IMR-90 (cell line): ENCODE results near the gene SVIL. TPM values are rescaled to one million over a fixed set of nuclear protein-coding genes. Genes with fewer than 3 reads are reported as not detected.

Experiments
- ATAC-seq: fragments of 200-7000 bp; cut with Tn5 transposase; 2 replicates; pipeline ENCODE4 v1.9.1; 2020; ENCODE audit warnings: low read depth, mild to moderate bottlenecking, moderate library complexity
- BruUV-seq: library from RNA; stranded (reverse); fragments of 400-500 nt; replicated peaks from 2 replicates; lab custom pipeline; 2021; lab: Mats Ljungman, UMichigan
- CTCF ChIA-PET: fragments of 300-600 bp; formaldehyde crosslinking; extraction: SDS; loops from one replicate; lab custom pipeline; 2021; ENCODE audit warnings: antibody characterized with exemption; lab: Yijun Ruan, JAX
- POLR2A ChIA-PET: fragments of 300-600 bp; sonication (Branson Sonifier 250); formaldehyde crosslinking; loops from one replicate; lab custom pipeline; 2022; ENCODE audit warnings: antibody characterized with exemption; ENCODE audit not compliant: unreplicated experiment; lab: Charles Lee
- DNase-seq: peaks from one replicate; pipeline ENCODE4 v3.0.0; 2013
- H2AFZ ChIP-seq: replicated peaks from 2 replicates; pipeline ENCODE3; 2013; ENCODE audit warnings: low read length, mild to moderate bottlenecking; ENCODE audit not compliant: poor library complexity
- H2AK5ac ChIP-seq: 2 replicates; pipeline ENCODE4 v1.6.1; 2013; ENCODE audit warnings: low read depth, low read length, inconsistent platforms
- H2AK9ac ChIP-seq: replicated peaks from 2 replicates; pipeline ENCODE3; 2013; ENCODE audit warnings: mild to moderate bottlenecking, low read depth, low read length, moderate library complexity; ENCODE audit not compliant: poor library complexity
- H2BK120ac ChIP-seq: 2 replicates; pipeline ENCODE4 v1.6.1; 2013; ENCODE audit warnings: low read depth, low read length, inconsistent platforms
- H2BK15ac ChIP-seq: 3 replicates; pipeline ENCODE4 v1.6.1; 2013; ENCODE audit warnings: low read depth, low read length, inconsistent platforms
- H2BK20ac ChIP-seq: 2 replicates; pipeline ENCODE4 v1.6.1; 2013; ENCODE audit warnings: low read depth, mild to moderate bottlenecking, inconsistent platforms, low read length, moderate library complexity
- H2BK5ac ChIP-seq: 2 replicates; pipeline ENCODE4 v1.6.1; 2013; ENCODE audit warnings: mild to moderate bottlenecking, low read depth, low read length, inconsistent platforms; ENCODE audit not compliant: poor library complexity, severe bottlenecking
- H3K14ac ChIP-seq: replicated peaks from 2 replicates; pipeline ENCODE4 v1.6.1; 2013; ENCODE audit warnings: low read depth, low read length, inconsistent platforms
- H3K18ac ChIP-seq: 2 replicates; pipeline ENCODE4 v1.6.1; 2013; ENCODE audit warnings: low read depth, low read length, control low read depth
- H3K23ac ChIP-seq: 2 replicates; pipeline ENCODE4 v1.6.1; 2013; ENCODE audit warnings: low read depth, low read length, inconsistent platforms
- H3K27ac ChIP-seq: 2 replicates; pipeline ENCODE4 v1.5.1; 2013; ENCODE audit warnings: mild to moderate bottlenecking, control low read depth, low read length; ENCODE audit not compliant: insufficient read depth
- H3K27me3 ChIP-seq: 2 replicates; pipeline ENCODE4 v1.6.1; 2013; ENCODE audit warnings: low read length; ENCODE audit not compliant: control insufficient read depth, insufficient read depth
- H3K36me3 ChIP-seq: 2 replicates; pipeline ENCODE4 v1.6.1; 2013; ENCODE audit warnings: low read length, mixed read lengths; ENCODE audit not compliant: control insufficient read depth, insufficient read depth
- H3K4ac ChIP-seq: 2 replicates; pipeline ENCODE4 v1.6.1; 2013; ENCODE audit warnings: low read depth, low read length, inconsistent platforms
- H3K4me1 ChIP-seq: 2 replicates; pipeline ENCODE4 v1.6.1; 2013; ENCODE audit warnings: low read length, mixed read lengths; ENCODE audit not compliant: control insufficient read depth, insufficient read depth
- H3K4me2 ChIP-seq: 2 replicates; pipeline ENCODE4 v1.6.1; 2013; ENCODE audit warnings: low read depth, mild to moderate bottlenecking, control low read depth, low read length, moderate library complexity
- H3K4me3 ChIP-seq: 2 replicates; pipeline ENCODE4 v1.5.1; 2013; ENCODE audit warnings: low read depth, mild to moderate bottlenecking, control low read depth, low read length, moderate library complexity; ENCODE audit not compliant: insufficient read depth
- H3K56ac ChIP-seq: 2 replicates; pipeline ENCODE4 v1.6.1; 2013; ENCODE audit warnings: low read length, inconsistent platforms; ENCODE audit not compliant: insufficient read depth; ENCODE audit errors: extremely low read depth
- H3K79me1 ChIP-seq, 2 experiments: 2 replicates each; pipeline ENCODE4 v1.6.1; 2013; ENCODE audit warnings: low read length in 2 of 2, inconsistent platforms in 1 of 2, low read depth in 1 of 2
- H3K9ac ChIP-seq: 2 replicates; pipeline ENCODE4 v1.6.1; 2013; ENCODE audit warnings: low read depth, low read length, control low read depth
- H3K9me1 ChIP-seq: 2 replicates; pipeline ENCODE4 v1.6.1; 2013; ENCODE audit warnings: low read length, inconsistent platforms; ENCODE audit not compliant: insufficient read depth
- H3K9me3 ChIP-seq: 2 replicates; pipeline ENCODE4 v1.6.1; 2013; ENCODE audit warnings: low read length; ENCODE audit not compliant: control insufficient read depth, insufficient read depth
- H4K20me1 ChIP-seq: 2 replicates; pipeline ENCODE4 v1.6.1; 2013; ENCODE audit warnings: low read length, inconsistent platforms; ENCODE audit not compliant: insufficient read depth
- H4K5ac ChIP-seq: 2 replicates; pipeline ENCODE4 v1.6.1; 2013; ENCODE audit warnings: mild to moderate bottlenecking, low read depth, low read length, control low read depth
- H4K8ac ChIP-seq, 2 experiments: 2 replicates each; pipeline ENCODE4 v1.6.1; 2013; ENCODE audit warnings: low read depth in 2 of 2, low read length in 2 of 2, control low read depth in 1 of 2, inconsistent platforms in 1 of 2
- H4K91ac ChIP-seq: 2 replicates; pipeline ENCODE4 v1.6.1; 2013; ENCODE audit warnings: low read depth, low read length, inconsistent platforms; ENCODE audit not compliant: insufficient read depth
- BHLHE40 ChIP-seq: fragments of 150-350 bp; IDR thresholded peaks from 2 replicates; pipeline ENCODE4 v1.6.1; 2016; ENCODE audit warnings: mild to moderate bottlenecking, low read depth, low read length
- CEBPB ChIP-seq: IDR thresholded peaks from 2 replicates; pipeline ENCODE4 v1.6.1; 2012; ENCODE audit warnings: low read depth, low read length, improper control_type of control experiment
- CHD1 ChIP-seq: IDR thresholded peaks from 2 replicates; pipeline ENCODE4 v1.6.1; 2012; ENCODE audit warnings: low read depth, low read length, improper control_type of control experiment
- CTCF ChIP-seq: conservative IDR thresholded peaks from 2 replicates; pipeline ENCODE4 v1.5.1; 2012; ENCODE audit warnings: mild to moderate bottlenecking, low read depth, low read length, improper control_type of control experiment
- FOS ChIP-seq: fragments of 150-350 bp; IDR thresholded peaks from 2 replicates; pipeline ENCODE4 v1.6.1; 2016; ENCODE audit warnings: low read depth, low read length
- MAFK ChIP-seq: IDR thresholded peaks from 2 replicates; pipeline ENCODE4 v1.6.1; 2012; ENCODE audit warnings: low read depth, low read length, improper control_type of control experiment
- MAZ ChIP-seq: IDR thresholded peaks from 2 replicates; pipeline ENCODE4 v1.6.1; 2012; ENCODE audit warnings: low read depth, mild to moderate bottlenecking, low read length, improper control_type of control experiment, moderate library complexity, borderline replicate concordance
- MXI1 ChIP-seq: IDR thresholded peaks from 2 replicates; pipeline ENCODE4 v1.6.1; 2012; ENCODE audit warnings: low read depth, mild to moderate bottlenecking, low read length, moderate library complexity, borderline replicate concordance
- NFE2L2 ChIP-seq: fragments of 150-350 bp; IDR thresholded peaks from 2 replicates; pipeline ENCODE4 v1.6.1; 2016; ENCODE audit warnings: low read depth, mild to moderate bottlenecking, low read length
- POLR2A ChIP-seq: IDR thresholded peaks from 2 replicates; pipeline ENCODE4 v1.6.1; 2012; ENCODE audit warnings: mild to moderate bottlenecking, low read depth, low read length
- RAD21 ChIP-seq: IDR thresholded peaks from 2 replicates; pipeline ENCODE4 v1.6.1; 2012; ENCODE audit warnings: low read length, improper control_type of control experiment
- RCOR1 ChIP-seq: IDR thresholded peaks from 2 replicates; pipeline ENCODE4 v1.6.1; 2012; ENCODE audit warnings: mild to moderate bottlenecking, low read length, improper control_type of control experiment; ENCODE audit not compliant: insufficient replicate concordance
- RFX5 ChIP-seq: IDR thresholded peaks from 2 replicates; pipeline ENCODE4 v1.8.0; 2012; ENCODE audit warnings: low read depth, mild to moderate bottlenecking, low read length, moderate library complexity
- SMC3 ChIP-seq: fragments of 150-350 bp; IDR thresholded peaks from 2 replicates; pipeline ENCODE4 v1.6.1; 2016; ENCODE audit warnings: low read depth, mild to moderate bottlenecking, antibody characterized with exemption, low read length, moderate library complexity
- USF2 ChIP-seq: fragments of 150-350 bp; IDR thresholded peaks from 2 replicates; pipeline ENCODE4 v1.6.1; 2017; ENCODE audit warnings: mild to moderate bottlenecking, antibody characterized with exemption, low read length, low read depth
- whole genome bisulfite sequencing, 2 experiments: methylation state at CpG; one replicate each; pipeline versions ENCODE4 v1.1.5 to v1.1.7; 2013; ENCODE audit warnings: missing lambda C conversion rate in 2 of 2; ENCODE audit not compliant: insufficient read length in 1 of 2; ENCODE audit errors: extremely low coverage in 2 of 2; 5-methylcytosine and 5-hydroxymethylcytosine counted together
- dilution Hi-C: fragments of 300-500 bp; cut with HindIII; formaldehyde crosslinking; loops from one replicate; pipeline ENCODE4 v1.14.3; 2018; ENCODE audit warnings: low sequenced_read_pairs; ENCODE audit not compliant: unreplicated experiment
- in situ Hi-C: fragments of 300-500 bp; cut with MboI; formaldehyde crosslinking; loops from 3 replicates; pipeline ENCODE4 v1.14.3; 2019; ENCODE audit warnings: low sequenced_read_pairs, inconsistent platforms, mixed read lengths
- intact Hi-C: fragments of 100-400 bp; cut with micrococcal nuclease; formaldehyde crosslinking; loops from 2 replicates; pipeline ENCODE4 v1.10.0; 2022
- polyA plus RNA-seq, 3 experiments: library from polyadenylated mRNA; depleted of rRNA; stranded (reverse); fragments of >200 nt; gene quantifications; 2 replicates each; pipeline ENCODE4 v1.2.3, GENCODE V29; 2012; ENCODE audit warnings: low replicate concordance in 1 of 3
- total RNA-seq: library from RNA; depleted of rRNA; stranded (reverse); fragments of >200 nt; gene quantifications from 2 replicates; pipeline ENCODE4 v1.2.3, GENCODE V29; 2012
- TF ChIP-seq, protein P1 (sequence below): fragments of 150-350 bp; IDR thresholded peaks from 2 replicates; pipeline ENCODE4 v1.6.1; 2016; ENCODE audit warnings: low read depth, mild to moderate bottlenecking, low read length, moderate library complexity, borderline replicate concordance

SVIL gene
- total and polyA plus RNA-seq, 2 of the 4 experiments (the other 2 are of a cell fraction), result 11.5 to 11.6 TPM

DNA sequence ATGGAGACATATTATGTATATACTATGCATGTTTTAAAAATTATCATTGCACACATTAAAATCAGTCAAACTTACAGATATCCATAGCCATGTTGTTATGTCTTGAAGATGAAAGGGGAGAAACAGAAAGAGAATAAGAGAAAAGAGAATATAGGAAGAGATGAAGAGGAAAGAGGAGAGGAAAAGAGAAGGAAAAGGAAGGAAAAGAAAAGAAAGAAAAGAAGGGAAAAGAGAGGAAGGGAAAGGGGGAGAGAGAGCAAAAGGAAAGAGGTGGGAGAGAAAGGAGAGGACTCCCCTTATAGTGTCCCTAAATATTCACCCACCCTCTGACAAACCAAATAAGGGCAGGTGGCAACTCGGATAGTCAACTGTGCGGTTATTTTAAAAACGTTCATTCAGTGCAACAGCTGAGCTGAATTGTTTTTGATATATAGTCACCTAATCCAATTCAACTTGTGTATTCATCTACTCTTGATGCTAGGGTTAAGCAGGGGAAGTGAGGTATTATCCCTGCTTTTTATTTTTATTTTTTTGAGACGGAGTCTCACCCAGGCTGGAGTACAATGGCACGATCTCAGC, 14.6 kb downstream of the SVIL start:
- Histone ChIP-seq H4K8ac (no peak overlapping the region), H2BK5ac (no peak overlapping the region), H3K4ac (no peak overlapping the region), H3K9me1 (peaks cover 5% of the 10 kb centered on the region; the same call in 1 of the 2 replicates), H3K9ac (no peak overlapping the region), H4K91ac (no peak overlapping the region), H2AFZ (no peak overlapping the region), H3K27ac (no peak overlapping the region), H4K5ac (no peak overlapping the region), H3K27me3 (no peaks in the 10 kb centered on the region), H3K14ac (no peak overlapping the region), H3K18ac (no peak overlapping the region), H2AK5ac (no peak overlapping the region), H3K4me1 (peaks cover 12% of the 10 kb centered on the region), H3K9me3 (no peaks in the 10 kb centered on the region), H3K4me2 (no peak overlapping the region), H2BK120ac (no peak overlapping the region), H2BK20ac (no peak overlapping the region), H3K79me1 (peaks cover 26 to 66% of the 10 kb centered on the region in 2 experiments), H3K36me3 (no peaks in the 10 kb centered on the region), H3K56ac (no peak overlapping the region), H3K4me3 (no peak overlapping the region), H2AK9ac (no peak overlapping the region), H2BK15ac (no peak overlapping the region), H3K23ac (no peak overlapping the region), H4K20me1 (peaks cover 55% of the 10 kb centered on the region)
- BruUV-seq, result no TSS peak
- WGBS, 2 experiments, result no CpG with 5 or more reads among the region's 5 CpGs
- CTCF ChIA-PET, result no interaction called here
- dilution Hi-C loops (no loop called here), intact Hi-C loops (no loop called here), in situ Hi-C loops (no loop called here)
- POLR2A ChIA-PET, result no interaction called here
- DNase-seq (no peak), ATAC-seq (no peak)
- TF ChIP-seq POLR2A (no peak), NFE2L2 (no peak), USF2 (no peak), CHD1 (no peak), RAD21 (no peak), MAFK (no peak), FOS (no peak), MAZ (no peak), SMC3 (no peak), CEBPB (no peak), CTCF (no peak), RCOR1 (no peak), BHLHE40 (no peak), RFX5 (no peak), MXI1 (no peak)
- TF ChIP-seq, protein P1, sequence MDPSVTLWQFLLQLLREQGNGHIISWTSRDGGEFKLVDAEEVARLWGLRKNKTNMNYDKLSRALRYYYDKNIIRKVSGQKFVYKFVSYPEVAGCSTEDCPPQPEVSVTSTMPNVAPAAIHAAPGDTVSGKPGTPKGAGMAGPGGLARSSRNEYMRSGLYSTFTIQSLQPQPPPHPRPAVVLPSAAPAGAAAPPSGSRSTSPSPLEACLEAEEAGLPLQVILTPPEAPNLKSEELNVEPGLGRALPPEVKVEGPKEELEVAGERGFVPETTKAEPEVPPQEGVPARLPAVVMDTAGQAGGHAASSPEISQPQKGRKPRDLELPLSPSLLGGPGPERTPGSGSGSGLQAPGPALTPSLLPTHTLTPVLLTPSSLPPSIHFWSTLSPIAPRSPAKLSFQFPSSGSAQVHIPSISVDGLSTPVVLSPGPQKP, result no peak
